ENCODE measurements around the gene HNRNPUL2.
A peak's percentile ranks its signal among the peaks of the same experiment; 100 is the strongest.
"Not testable (repeated sequence)": the region's sequence is repeated elsewhere in the genome, so short reads cannot be mapped to it uniquely, and the experiment has no call there.

HNRNPUL2 gene

GRCh38 chr11:62702246-62702645 lies 25.0 kb downstream of the HNRNPUL2 start:
- DNase-seq: peak; percentile 80 to 91

DNA sequence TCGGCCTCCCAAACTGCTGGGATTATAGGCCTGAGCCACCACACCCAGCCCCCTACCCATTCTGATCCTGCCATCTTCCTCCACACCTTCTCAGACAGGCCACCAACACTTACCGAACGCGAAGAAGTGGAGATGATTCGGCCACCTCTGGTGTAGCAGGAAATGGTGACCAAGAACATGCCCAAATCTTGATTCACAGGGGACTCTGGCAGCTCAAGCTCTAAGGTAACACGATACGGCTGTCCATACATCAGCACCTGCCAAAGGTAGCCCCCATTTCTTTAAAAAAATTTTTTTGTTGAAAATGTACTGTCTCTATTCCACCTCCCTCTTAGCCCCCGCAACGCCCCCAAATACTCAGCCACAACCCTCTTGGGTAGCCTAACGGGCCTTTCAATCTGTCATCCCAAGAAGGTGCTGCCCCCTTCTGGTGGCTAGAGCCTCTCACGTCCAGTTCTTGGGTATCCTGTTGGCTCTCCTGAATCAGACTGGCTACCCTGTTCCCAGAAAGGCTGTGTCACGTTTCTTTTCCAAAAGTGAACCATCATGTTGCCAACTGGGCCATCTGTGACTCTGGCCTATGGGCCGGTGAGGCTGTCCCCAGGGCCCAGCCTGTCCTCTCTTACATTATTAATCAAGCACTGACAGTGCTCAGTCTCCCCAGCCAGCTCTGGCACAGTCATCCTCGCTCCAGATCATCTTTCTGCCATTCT lies 32.6 kb downstream of the HNRNPUL2 start:
- DNase-seq: peak; percentile 77 to 78

DNA sequence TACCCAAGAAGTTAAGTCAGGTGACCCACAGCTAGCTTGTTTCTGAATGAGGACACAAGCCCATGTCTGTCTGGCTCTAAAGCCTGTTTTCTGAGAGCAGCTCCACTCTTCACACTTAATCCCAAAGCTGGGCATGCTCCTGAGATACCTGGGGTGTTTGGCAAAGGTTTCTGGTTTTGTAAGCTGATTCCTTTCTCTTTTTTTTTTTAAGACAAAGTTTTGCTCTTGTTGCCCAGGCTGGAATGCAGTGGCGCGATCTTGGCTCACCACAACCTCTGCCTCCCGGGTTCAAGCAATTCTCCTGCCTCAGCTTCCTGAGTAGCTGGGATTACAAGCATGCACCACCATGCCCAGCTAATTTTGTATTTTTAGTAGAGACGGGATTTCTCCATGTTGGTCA lies 33.6 kb downstream of the HNRNPUL2 start:
- not testable (repeated sequence) for DNase-seq

DNA sequence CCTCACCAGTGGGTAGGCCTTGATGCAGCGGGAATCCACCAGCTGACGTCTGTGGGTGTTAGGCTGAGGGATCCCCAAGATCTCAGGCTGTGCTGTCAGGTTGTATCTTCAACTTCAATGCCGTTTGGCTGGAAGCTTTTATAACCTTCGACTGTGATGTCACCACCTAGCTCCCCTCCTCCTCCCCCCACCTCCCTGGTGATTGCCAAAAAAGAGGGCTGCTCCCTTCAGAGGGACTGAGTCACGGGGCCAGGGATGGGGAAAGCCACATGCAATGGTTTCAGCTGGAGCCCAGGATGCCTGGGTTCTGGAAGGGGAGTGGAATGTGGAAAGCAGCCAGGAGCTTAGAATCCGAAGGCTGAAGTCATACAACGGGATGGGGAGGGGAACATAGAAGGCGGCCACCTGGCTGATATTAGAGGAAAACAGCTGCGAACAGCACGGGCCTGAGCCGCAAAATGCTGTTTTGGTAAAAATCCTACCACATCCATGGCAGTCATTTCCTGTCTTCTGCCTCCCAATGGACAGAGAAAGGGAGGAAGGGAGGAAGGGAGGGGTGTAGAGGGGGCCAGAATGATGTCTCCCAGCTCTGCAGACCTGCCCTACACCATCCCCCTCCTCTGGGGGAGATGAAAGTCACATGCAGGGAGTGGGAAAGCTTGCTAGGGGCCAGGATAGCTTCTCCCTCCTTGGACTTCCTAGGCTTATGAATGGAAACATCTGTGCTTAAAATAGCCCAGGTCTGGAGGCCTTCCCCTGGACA lies 37.7 kb downstream of the HNRNPUL2 start, which contains the start of gene LRRN4CL:
LRRN4CL (minus strand) TSS at position 110 of the 763 bp plus-strand sequence. CDS start 1,022 bp downstream, outside the sequence.
- no peak for DNase-seq

GRCh38 chr11:62688491-62688890 lies 38.8 kb downstream of the HNRNPUL2 start:
- DNase-seq: no peak

DNA sequence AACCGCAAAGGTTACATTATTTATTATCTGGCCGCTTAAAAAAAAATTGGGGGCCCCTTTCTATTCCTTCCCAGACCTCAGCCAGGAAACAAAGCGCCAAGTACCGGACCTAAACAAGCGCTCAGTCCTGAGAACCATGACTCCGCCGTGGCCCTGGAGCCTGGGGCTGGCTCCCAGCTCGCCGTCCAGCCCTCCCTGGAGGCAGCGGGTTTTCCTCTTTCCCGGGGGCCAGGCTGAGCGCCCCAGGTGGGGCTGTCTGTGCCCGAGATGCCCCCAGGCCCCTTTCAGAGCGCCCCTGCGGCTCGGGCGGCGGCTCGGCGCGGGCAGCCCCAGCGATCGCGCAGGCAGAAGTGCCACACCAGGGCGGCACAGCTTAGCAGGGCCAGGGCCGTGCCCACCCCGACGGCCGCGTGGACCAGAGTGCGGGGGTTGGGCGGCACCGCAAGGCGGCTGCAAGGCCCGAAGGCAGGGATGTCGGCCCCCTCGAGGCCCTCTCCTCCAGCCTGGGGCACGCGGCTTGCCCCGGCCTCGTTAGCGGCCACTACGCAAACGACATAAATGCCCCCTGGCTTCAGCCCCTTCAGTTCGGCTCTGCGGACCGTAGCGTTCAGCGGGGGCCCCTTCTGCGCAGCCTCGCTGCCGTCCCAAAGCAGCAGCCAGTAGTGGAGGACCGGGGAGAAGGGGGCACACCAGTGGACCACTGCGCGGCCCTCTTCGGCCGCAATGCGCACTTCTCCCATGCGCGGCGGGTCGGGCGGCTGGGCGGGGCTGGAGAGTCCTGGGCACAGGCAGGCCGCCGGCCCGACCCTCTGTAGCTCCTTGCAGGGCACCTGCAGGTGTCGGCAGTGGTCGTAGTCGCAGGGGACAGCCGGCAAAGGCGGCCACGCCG lies 39.5 kb downstream of the HNRNPUL2 start:
- DNase-seq: no peak

DNA sequence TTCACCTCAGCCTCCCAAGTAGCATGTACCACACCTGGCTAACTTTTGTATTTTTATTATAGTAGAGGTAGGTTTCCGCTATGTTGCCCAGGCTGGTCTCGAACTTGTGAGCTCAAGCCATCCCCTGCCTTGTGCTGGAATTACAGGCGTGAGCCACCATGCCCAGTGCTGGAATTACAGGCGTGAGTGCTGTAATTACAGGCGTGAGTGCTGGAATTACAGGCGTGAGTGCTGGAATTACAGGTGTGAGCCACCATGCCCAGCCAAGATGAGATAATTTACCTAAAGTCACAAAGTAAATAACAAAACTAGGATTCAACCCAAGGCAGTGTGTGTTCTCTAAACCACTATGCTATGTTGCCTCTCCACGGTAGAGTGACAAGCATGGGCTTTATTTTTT lies 44.7 kb downstream of the HNRNPUL2 start:
- no peak for DNase-seq

DNA sequence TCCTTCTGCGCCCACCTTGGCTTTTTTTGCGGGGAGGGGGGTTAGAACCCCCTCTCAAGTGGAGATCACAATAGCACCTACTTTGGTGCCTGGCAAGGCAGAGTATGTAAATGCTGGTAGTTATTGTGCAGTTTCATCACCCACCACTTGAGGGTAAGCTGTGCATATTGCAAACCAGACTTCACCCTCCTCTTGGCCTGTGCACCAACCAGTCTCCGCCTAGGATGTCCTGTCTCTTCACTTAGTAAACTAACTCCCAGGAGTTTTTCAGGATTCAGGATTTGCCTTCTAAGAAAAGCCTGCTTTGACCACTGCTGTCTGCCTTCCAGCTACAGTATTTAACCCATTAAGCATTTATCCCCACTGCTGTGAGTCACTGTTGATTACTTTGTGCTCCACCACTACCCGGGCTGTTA lies 46.4 kb downstream of the HNRNPUL2 start:
- DNase-seq: peak; percentile 67 to 71

DNA sequence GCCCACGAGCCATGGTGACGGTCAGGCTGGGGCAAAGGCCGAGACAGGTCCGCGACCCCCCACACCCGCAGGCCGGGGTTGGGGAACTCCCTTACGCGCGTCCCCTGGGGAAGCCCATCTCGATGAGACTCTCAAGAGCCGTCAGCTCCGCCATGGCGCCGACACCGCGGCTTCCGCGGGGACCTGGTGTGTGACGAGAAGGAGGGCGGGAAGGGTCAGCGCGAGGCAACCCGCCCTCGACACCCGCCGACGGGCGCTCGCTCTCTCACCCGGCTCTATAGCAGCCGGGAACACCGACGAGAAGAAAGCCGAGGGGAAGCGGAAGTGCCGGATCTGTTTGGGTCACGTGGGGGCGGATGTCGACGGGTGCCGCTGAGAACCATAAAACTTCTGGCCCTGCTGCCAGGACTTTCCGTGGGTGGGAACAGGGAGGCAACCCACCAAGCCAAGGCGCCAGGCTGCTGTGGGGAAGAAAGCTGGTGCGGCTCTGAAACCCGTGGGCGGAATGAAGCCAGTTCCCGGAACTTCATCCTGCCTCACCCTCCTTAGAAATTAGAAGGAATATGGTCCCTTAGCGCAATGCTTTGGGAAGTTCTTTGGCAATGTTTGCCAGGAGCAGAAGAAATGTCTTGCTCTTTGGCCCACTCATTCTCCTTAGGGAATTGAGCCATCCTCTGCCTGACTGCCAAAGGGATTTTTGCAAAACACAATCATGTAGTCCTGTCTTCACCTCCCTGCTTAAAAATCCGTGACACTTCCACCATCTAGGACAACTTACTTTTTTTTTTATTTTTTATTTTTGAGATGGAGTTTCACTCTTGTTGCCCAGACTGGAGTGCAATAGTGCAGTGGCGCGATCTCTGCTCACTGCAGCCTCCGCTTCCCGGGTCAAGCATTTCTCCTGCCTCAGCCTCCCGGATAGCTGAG lies 48.2 kb downstream of the HNRNPUL2 start, which contains the start of gene UBXN1:
UBXN1 (minus strand) TSS at position 304 of the 927 bp plus-strand sequence; CDS start at position 154, 150 bp downstream.
- peak; percentile 97 to 99 for DNase-seq

DNA sequence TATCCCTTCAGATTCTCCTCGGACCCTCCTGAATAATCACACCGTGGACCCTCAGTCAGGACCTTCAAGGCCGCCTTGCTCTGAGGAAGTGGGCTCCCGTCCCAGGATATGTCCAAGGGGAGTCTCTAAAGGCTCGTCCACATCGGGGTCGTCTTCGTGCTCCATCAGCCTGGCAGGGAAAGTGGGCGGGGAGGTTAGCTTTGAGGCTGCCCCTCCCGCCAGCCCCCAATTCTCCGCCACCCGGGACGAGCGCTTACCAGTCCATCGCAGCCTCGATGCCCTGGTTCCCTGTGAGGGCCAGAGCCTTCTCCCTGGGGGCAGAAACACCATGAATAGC lies 48.9 kb downstream of the HNRNPUL2 start:
- DNase-seq: no peak

DNA sequence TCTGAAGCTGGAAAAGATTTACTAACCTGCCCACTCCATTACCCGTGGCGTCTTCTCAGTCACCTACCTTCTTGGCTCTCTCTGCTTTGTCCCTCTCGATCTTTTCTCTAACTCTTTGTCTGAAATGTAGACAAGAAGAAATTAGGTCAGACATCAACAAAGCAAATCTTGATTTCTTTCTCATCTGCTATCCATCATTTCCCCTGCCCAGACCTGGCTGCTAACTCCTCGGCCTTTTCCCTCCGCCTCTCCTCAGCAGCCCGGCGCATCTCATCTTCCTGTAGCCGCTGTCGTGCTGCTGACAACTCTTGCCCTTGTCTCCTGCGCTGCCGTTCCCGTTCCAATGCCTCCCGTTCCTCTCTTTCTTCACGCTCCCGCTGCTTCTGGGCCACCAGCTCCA lies 49.5 kb downstream of the HNRNPUL2 start:
- DNase-seq: no peak

DNA sequence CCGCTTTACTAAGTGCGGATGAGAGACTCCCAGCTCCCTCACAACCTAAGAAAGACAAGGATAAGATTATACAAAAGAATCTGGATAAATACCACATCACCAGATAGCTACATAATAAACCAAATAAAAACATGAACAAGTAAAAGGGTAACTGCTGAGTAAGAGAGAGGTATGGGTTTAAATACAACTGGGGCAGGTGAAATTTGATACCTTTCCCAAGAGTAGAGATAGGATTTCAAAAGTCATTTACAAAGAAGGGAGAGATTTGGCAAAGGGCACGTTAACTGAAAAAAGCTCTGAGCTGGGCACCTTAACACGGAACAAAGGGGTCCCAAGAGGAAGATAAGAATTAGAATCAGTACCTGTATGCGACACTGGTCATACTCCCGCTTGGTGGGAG lies 50.1 kb downstream of the HNRNPUL2 start:
- no peak for DNase-seq

DNA sequence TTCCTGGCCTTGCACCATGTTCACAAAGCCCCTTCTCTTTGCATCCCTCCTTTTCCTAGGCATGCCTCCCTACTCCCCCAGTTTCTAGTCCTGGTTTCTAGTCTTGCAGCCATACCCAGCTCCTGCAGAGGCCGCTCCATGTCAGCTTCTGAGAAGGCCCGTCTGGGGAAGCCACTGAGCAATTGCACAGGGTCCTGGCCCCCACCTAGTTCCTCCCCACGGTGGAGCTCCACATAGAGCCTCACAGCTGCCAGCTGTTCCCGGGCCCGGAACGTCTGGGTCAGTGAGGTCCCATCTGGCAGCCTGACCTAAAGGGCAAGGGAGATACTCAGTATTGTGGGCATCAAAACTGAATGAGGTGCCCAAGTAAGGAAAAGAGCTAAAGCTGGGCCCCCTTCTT lies 50.6 kb downstream of the HNRNPUL2 start:
- DNase-seq: no peak

DNA sequence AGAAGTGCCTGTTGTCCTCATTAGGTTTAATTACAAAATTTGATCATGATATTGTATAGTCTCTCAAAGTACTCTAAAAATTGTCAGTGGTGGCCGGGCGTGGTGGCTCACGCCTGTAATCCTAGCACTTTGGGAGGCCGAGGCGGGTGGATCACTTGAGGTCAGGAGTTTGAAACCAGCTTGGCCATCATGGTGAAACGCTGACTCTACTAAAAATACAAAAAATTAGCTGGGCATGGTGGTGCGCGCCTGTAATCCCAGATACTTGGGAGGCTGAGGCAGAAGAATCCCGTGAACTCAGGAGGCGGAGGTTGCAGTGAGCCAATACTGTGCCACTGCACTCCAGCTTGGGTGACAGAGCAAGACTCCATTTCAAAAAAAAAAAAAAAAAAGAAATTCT lies 51.8 kb downstream of the HNRNPUL2 start:
- DNase-seq: not testable (repeated sequence)

GRCh38 chr11:62673196-62673525 lies 54.1 kb downstream of the HNRNPUL2 start:
- no peak for DNase-seq

DNA sequence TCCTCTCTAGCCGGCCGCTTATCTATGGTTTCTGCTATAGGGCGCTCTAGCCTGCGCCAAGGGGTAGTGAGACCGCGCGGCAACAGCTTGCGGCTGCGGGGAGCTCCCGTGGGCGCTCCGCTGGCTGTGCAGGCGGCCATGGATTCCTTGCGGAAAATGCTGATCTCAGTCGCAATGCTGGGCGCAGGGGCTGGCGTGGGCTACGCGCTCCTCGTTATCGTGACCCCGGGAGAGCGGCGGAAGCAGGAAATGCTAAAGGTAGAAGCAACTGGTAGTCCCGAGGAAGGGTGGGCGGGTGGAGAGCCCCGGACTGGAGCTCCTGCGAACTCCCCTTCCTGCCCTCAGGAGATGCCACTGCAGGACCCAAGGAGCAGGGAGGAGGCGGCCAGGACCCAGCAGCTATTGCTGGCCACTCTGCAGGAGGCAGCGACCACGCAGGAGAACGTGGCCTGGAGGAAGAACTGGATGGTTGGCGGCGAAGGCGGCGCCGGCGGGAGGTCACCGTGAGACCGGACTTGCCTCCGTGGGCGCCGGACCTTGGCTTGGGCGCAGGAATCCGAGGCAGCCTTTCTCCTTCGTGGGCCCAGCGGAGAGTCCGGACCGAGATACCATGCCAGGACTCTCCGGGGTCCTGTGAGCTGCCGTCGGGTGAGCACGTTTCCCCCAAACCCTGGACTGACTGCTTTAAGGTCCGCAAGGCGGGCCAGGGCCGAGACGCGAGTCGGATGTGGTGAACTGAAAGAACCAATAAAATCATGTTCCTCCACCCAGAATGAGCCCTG lies 55.5 kb downstream of the HNRNPUL2 start, which contains the start of the genes LBHD1 and UQCC3:
LBHD1 (minus strand) TSS at position 660 of the 782 bp plus-strand sequence. CDS start 2,236 bp downstream, outside the sequence.
UQCC3 (plus strand) TSS at position 66 of the 782 bp plus-strand sequence; CDS start at position 139, 73 bp downstream.
- DNase-seq: peak; percentile 84 to 92

GRCh38 chr11:62671236-62671607 lies 56.0 kb downstream of the HNRNPUL2 start:
- DNase-seq: peak; percentile 40 to 42

- no peak for DNase-seq
Measured at GRCh38 chr11:62669420-62670161, 57.7 kb downstream of the HNRNPUL2 start.

GRCh38 chr11:62667460-62667859 lies 59.8 kb downstream of the HNRNPUL2 start:
- DNase-seq: no peak
